PFSK-1 (cell line): Measurements from ENCODE around the gene RFT1.

Source experiments
- FOXP2 ChIP-seq: optimal IDR thresholded peaks from 2 replicates; pipeline ENCODE3; 2011; ENCODE audit warnings: borderline replicate concordance, control low read depth, inconsistent platforms; ENCODE audit not compliant: insufficient read depth; ENCODE audit errors: extremely low read length, extremely low read depth
- POLR2AphosphoS5 ChIP-seq: IDR thresholded peaks from 2 replicates; pipeline ENCODE4 v1.6.1; 2012; ENCODE audit warnings: low read depth, mild to moderate bottlenecking, control low read depth, low read length, moderate library complexity
- SIN3A ChIP-seq: IDR thresholded peaks from 2 replicates; pipeline ENCODE4 v1.6.1; 2012; ENCODE audit warnings: mild to moderate bottlenecking, low read length, moderate library complexity, borderline replicate concordance; ENCODE audit not compliant: insufficient read depth
- TAF1 ChIP-seq: IDR thresholded peaks from 2 replicates; pipeline ENCODE4 v1.6.1; 2012; ENCODE audit warnings: low read length, control low read depth, borderline replicate concordance; ENCODE audit not compliant: insufficient read depth
- TF ChIP-seq, protein P1 (sequence below), 2 experiments: IDR thresholded peaks; 2 replicates each; pipeline versions ENCODE4 v1.6.1 to v1.8.0; 2011 to 2012; ENCODE audit warnings: low read depth in 2 of 2, low read length in 2 of 2, control low read depth in 1 of 2, inconsistent platforms in 1 of 2, mild to moderate bottlenecking in 1 of 2, moderate library complexity in 1 of 2; ENCODE audit not compliant: insufficient read depth in 1 of 2

The RFT1 gene

DNA sequence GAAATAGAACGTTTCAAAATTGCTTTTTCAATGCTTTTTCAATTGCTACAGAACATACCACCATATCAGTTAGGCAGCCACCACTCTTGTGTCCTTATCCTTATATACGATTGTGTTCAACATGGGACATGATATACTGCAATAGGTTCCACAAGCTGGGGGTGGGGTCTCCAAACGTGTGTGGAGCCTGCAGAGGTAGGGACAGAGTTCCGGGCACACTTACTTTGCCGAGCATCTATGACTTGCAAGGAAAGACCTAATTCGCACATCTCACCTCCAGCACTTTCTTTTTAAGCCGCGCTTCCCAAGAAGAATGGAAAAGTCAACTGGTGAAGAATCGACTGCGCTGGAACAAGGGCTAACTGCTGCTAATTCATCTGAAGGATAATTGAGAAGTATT, 44.8 kb downstream of the RFT1 start:
- no peak for TF ChIP-seq TAF1
- no peak for TF ChIP-seq POLR2AphosphoS5
- TF ChIP-seq, protein P1, sequence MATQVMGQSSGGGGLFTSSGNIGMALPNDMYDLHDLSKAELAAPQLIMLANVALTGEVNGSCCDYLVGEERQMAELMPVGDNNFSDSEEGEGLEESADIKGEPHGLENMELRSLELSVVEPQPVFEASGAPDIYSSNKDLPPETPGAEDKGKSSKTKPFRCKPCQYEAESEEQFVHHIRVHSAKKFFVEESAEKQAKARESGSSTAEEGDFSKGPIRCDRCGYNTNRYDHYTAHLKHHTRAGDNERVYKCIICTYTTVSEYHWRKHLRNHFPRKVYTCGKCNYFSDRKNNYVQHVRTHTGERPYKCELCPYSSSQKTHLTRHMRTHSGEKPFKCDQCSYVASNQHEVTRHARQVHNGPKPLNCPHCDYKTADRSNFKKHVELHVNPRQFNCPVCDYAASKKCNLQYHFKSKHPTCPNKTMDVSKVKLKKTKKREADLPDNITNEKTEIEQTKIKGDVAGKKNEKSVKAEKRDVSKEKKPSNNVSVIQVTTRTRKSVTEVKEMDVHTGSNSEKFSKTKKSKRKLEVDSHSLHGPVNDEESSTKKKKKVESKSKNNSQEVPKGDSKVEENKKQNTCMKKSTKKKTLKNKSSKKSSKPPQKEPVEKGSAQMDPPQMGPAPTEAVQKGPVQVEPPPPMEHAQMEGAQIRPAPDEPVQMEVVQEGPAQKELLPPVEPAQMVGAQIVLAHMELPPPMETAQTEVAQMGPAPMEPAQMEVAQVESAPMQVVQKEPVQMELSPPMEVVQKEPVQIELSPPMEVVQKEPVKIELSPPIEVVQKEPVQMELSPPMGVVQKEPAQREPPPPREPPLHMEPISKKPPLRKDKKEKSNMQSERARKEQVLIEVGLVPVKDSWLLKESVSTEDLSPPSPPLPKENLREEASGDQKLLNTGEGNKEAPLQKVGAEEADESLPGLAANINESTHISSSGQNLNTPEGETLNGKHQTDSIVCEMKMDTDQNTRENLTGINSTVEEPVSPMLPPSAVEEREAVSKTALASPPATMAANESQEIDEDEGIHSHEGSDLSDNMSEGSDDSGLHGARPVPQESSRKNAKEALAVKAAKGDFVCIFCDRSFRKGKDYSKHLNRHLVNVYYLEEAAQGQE (IDR thresholded peaks at IDR 0.05; ENCODE audit: insufficient read depth in 1 of 2, low read depth in 2 of 2, low read length in 2 of 2): no peak
- TF ChIP-seq SIN3A: no peak
- no peak for TF ChIP-seq FOXP2

DNA sequence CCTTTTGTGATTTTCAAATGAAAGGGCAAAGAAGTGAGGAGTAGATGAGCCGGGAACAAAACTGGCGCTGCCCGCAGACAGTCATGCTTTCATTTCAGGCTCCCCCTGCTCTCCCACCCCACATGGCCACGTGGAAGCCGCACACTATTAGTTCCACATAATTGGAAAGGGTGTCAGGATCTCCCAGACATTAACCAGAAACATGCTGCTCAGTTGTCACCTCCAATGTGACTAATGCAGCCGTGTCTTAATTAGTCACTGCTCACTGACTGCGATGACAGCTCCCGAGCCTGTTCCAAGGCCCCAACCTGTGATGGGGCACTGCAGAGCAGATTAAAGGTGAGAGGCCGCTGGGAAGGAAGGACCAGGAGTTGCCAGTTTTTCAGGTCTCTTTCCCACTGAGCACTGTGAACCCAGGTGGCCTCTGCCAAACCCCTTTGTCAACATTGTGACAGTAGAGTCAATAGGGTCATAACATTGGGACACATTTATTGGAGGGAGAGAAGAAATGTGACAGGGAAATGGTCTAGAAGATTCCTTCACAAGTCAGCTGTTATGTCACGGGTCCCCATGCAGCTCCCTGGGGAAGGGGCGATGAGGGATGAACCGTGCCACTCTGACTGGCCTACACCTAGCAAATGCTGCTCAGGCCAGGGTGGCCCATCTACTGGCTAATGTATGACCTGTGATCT, 45.8 kb downstream of the RFT1 start:
- TF ChIP-seq, protein P1 (IDR thresholded peaks at IDR 0.05; ENCODE audit: insufficient read depth in 1 of 2, low read depth in 2 of 2, low read length in 2 of 2): no peak
- TF ChIP-seq FOXP2 (no peak), SIN3A (no peak), TAF1 (no peak), POLR2AphosphoS5 (no peak)

DNA sequence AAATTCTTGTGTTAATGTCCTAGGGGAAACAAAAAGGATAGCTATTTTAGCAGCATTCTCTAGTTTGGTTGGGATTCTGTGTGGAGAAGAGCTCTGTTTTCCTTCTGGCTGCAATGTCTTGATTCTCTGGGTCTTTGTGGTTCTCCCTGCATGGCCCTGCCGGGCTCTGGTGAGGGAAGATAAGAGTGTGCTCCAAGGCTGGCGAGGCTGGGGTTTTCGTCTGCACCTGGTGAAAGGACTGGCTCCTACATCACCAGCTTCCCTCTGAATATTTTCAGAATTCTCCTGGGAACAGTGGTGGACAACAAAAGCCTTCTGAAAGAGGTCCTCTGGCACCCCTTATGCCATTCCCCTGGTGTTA, 46.3 kb downstream of the RFT1 start:
- TF ChIP-seq, protein P1 (IDR thresholded peaks at IDR 0.05; ENCODE audit: insufficient read depth in 1 of 2, low read depth in 2 of 2, low read length in 2 of 2): no peak
- TF ChIP-seq POLR2AphosphoS5 (no peak), SIN3A (no peak), FOXP2 (no peak), TAF1 (no peak)

DNA sequence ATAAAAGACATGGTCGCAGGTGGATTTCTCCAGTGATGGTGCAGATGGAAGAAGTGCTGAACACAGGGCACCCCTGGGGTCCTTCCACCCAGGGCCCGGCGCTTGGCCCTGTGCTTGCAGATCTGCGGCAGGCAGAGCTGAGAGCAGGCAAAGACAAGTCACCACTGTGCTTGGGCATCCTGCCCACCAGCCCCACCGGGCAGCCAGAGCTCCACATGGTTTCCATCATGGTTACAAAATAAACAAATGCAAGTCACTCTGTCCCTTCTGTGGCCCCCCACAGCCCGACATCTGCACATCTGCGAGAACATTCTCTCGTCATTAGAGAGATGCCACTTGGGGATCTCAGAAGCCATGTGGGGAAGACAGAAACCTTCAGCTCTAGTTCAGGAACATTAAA, 46.7 kb downstream of the RFT1 start:
- TF ChIP-seq, protein P1 (IDR thresholded peaks at IDR 0.05; ENCODE audit: insufficient read depth in 1 of 2, low read depth in 2 of 2, low read length in 2 of 2): no peak
- no peak for TF ChIP-seq FOXP2
- no peak for TF ChIP-seq TAF1
- no peak for TF ChIP-seq SIN3A
